B cell (primary cell): ENCODE measurements around the gene LRRK2. TPM values are rescaled to one million over a fixed set of nuclear protein-coding genes. Genes with fewer than 3 reads are reported as not detected.

Experiments
- ATAC-seq: fragments of 200-7000 bp; cut with Tn5 transposase; one replicate; pipeline ENCODE4 v1.10.0; 2021; ENCODE audit warnings: low read depth, mild to moderate bottlenecking, moderate number of reproducible peaks, moderate library complexity
- CTCF ChIA-PET: fragments of 350-600 bp; sonication (Branson Sonifier 250); formaldehyde crosslinking; loops from one replicate; lab custom pipeline; 2021; ENCODE audit warnings: antibody characterized with exemption, inconsistent platforms; lab: Charles Lee
- POLR2A ChIA-PET: fragments of 350-600 bp; sonication (Branson Sonifier 250); formaldehyde crosslinking; loops from one replicate; lab custom pipeline; 2021; ENCODE audit warnings: antibody characterized with exemption; lab: Charles Lee
- DNase-seq: peaks from one replicate; pipeline ENCODE4 v3.0.0; 2013
- H2AFZ ChIP-seq: 2 replicates; pipeline ENCODE4 v1.6.1; 2012; ENCODE audit warnings: mild to moderate bottlenecking, low read depth, low read length; ENCODE audit not compliant: insufficient read depth, poor library complexity, severe bottlenecking
- H3K27ac ChIP-seq, 2 donors: 1 replicate in 1 of 2; 2 replicates in 1 of 2; pipeline ENCODE4 v1.5.1; 2012 to 2013; ENCODE audit warnings: low read length in 2 of 2, mild to moderate bottlenecking in 2 of 2, moderate library complexity in 1 of 2
- H3K27me3 ChIP-seq, 4 experiments: fragments of 200-600 bp in 1 of 4; sonication (generic) in 1 of 4; replicated peaks in 1 of 4; 1 replicate in 2 of 4; 2 replicates in 2 of 4; pipeline versions ENCODE4 v1.6.1 to v1.7.0; 2013 to 2016; ENCODE audit warnings: low read length in 3 of 4, mild to moderate bottlenecking in 2 of 4, mixed read lengths in 1 of 4, moderate library complexity in 1 of 4; ENCODE audit not compliant: insufficient read depth in 4 of 4, control insufficient read depth in 3 of 4; ENCODE audit errors: control extremely low read depth in 1 of 4
- H3K36me3 ChIP-seq, 2 experiments: replicated peaks in 1 of 2; 1 replicate in 1 of 2; 2 replicates in 1 of 2; pipeline versions ENCODE4 v1.6.1 to v1.7.1; 2013; ENCODE audit warnings: low read length in 1 of 2; ENCODE audit not compliant: insufficient read depth in 2 of 2, control insufficient read depth in 1 of 2; ENCODE audit errors: control extremely low read depth in 1 of 2, extremely low read depth in 1 of 2
- H3K4me1 ChIP-seq, 2 donors: fragments of 200-600 bp in 1 of 2; sonication (generic) in 1 of 2; 1 replicate in 1 of 2; 2 replicates in 1 of 2; pipeline versions ENCODE4 v1.5.1 to v1.6.1; 2013 to 2017; ENCODE audit warnings: low read length in 2 of 2; ENCODE audit not compliant: control insufficient read depth in 2 of 2, insufficient read depth in 2 of 2
- H3K4me2 ChIP-seq: replicated peaks from 2 replicates; pipeline ENCODE3; 2012; ENCODE audit warnings: mild to moderate bottlenecking, low read depth, low read length; ENCODE audit not compliant: poor library complexity, severe bottlenecking
- H3K4me3 ChIP-seq, 5 experiments: fragments of 200-600 bp in 1 of 5; sonication (generic) in 1 of 5; 1 replicate in 3 of 5; 2 replicates in 2 of 5; pipeline versions ENCODE4 v1.5.1 to v1.7.0; 2011 to 2016; ENCODE audit warnings: low read length in 4 of 5, mild to moderate bottlenecking in 4 of 5, low read depth in 2 of 5, control low read depth in 1 of 5, moderate library complexity in 1 of 5; ENCODE audit not compliant: insufficient read depth in 1 of 5; ENCODE audit errors: control extremely low read depth in 1 of 5, extremely low read depth in 1 of 5
- H3K79me2 ChIP-seq: fragments of 200-600 bp; sonication (generic); one replicate; pipeline ENCODE4 v1.6.0; 2016; ENCODE audit warnings: low read length; ENCODE audit not compliant: control insufficient read depth, insufficient read depth
- H3K9ac ChIP-seq: fragments of 200-600 bp; sonication (generic); 2 replicates; pipeline ENCODE4 v1.6.1; 2017; ENCODE audit warnings: mild to moderate bottlenecking, low read length, moderate library complexity
- H3K9me3 ChIP-seq, 3 donors: one replicate each; pipeline versions ENCODE4 v1.6.1 to v1.7.1; 2013; ENCODE audit warnings: low read length in 2 of 3; ENCODE audit not compliant: control insufficient read depth in 2 of 3, insufficient read depth in 1 of 3; ENCODE audit errors: control extremely low read depth in 1 of 3
- H4K20me1 ChIP-seq: 2 replicates; pipeline ENCODE4 v1.6.0; 2012; ENCODE audit warnings: mild to moderate bottlenecking, low read length; ENCODE audit not compliant: insufficient read depth, control insufficient read depth, poor library complexity, severe bottlenecking
- H3K27ac Mint-ChIP-seq: one replicate; pipeline ENCODE4 v1.8.0; 2021; ENCODE audit warnings: mixed read lengths
- H3K27me3 Mint-ChIP-seq: one replicate; pipeline ENCODE4 v1.8.0; 2021; ENCODE audit warnings: mixed read lengths
- H3K4me1 Mint-ChIP-seq: one replicate; pipeline ENCODE4 v1.8.0; 2021; ENCODE audit warnings: mixed read lengths
- H3K4me3 Mint-ChIP-seq: one replicate; pipeline ENCODE4 v1.8.0; 2021; ENCODE audit warnings: mixed read lengths
- H3K9me3 Mint-ChIP-seq: one replicate; pipeline ENCODE4 v1.8.0; 2022; ENCODE audit warnings: mixed read lengths; ENCODE audit not compliant: insufficient read depth
- EZH2 ChIP-seq: IDR thresholded peaks from 2 replicates; pipeline ENCODE4 v1.6.1; 2012; ENCODE audit warnings: borderline replicate concordance, low read depth, mild to moderate bottlenecking, moderate library complexity, low read length; ENCODE audit not compliant: insufficient read depth, poor library complexity, severe bottlenecking
- WGBS: methylation state at CpG from one replicate; pipeline ENCODE4 v1.1.5; 2013; ENCODE audit warnings: missing lambda C conversion rate; ENCODE audit not compliant: insufficient coverage; 5-methylcytosine and 5-hydroxymethylcytosine counted together
- intact Hi-C: fragments of 100-400 bp; cut with micrococcal nuclease; formaldehyde crosslinking; loops from one replicate; pipeline ENCODE4 v1.10.0; 2022
- polyA plus RNA-seq: library from polyadenylated mRNA; depleted of rRNA; stranded (reverse); fragments of >200 nt; gene quantifications from 2 replicates; pipeline ENCODE4 v1.2.3, GENCODE V29; 2012
- total RNA-seq, 2 donors: library from RNA; stranded (reverse); fragments of 120-200 nt in 1 of 2; gene quantifications; 1 replicate in 1 of 2; 2 replicates in 1 of 2; pipeline versions ENCODE4 v1.2.3 to v1.2.4, GENCODE V29; 2013 to 2022
- TF ChIP-seq, protein P1 (sequence below): fragments of 200-600 bp; IDR thresholded peaks from one replicate; pipeline ENCODE4 v1.8.0; 2022; ENCODE audit warnings: antibody characterized with exemption, mild to moderate bottlenecking

LRRK2 gene
- total and polyA plus RNA-seq, 2 donors (not counting 1 experiment from before 2014, with no cell fraction given), result 14.1 to 60.2 TPM

DNA sequence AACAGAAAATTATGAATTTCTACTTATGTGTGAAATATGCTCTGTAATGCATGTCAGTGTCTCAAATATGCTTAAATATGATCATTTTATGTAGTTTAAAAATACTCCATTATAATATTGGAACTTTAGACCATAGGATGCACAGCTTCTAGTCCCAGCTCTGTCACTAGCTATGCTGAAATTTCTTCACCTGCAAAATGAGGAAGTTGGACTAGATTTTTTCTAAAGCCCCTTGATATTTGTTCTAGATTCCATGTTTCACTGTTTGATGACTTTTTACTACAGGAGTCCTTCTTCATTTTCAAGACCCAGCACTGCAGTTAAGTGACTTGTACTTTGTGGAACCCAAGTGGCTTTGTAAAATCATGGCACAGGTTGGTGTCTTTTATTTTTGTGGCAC lies 90.1 kb downstream of the LRRK2 start:
- Mint-ChIP-seq H3K4me1 (peaks cover 26% of the 10 kb centered on the region), H3K4me3 (peak overlapping the region; percentile 6), H3K9me3 (peaks cover 2% of the 10 kb centered on the region), H3K27ac (peak overlapping the region; percentile 79), H3K27me3 (no peaks in the 10 kb centered on the region)
- ChIA-PET CTCF (interaction anchor here (0.9 to 8.0 kb wide), 14 partner anchors 10 to 304 kb away, joined by 3 to 195 read pairs (median 6); partner anchors contain the start of genes LRRK2 and SLC2A13), POLR2A (no interaction called here)
- no peak overlapping the region for H3K4me2 ChIP-seq
- no peak overlapping the region for H3K4me3 ChIP-seq
- peaks cover 3 to 35% of the 10 kb centered on the region in 2 experiments for H3K36me3 ChIP-seq
- H3K9ac ChIP-seq, result no peak overlapping the region
- H4K20me1 ChIP-seq, result no peaks in the 10 kb centered on the region
- intact Hi-C loops, result loop anchor here (2.0 to 5.0 kb wide), 3 partner anchors 53 to 90 kb away; partner anchors contain the start of gene LRRK2
- no peak overlapping the region for H3K27ac ChIP-seq
- H3K4me1 ChIP-seq, result peaks cover 13 to 15% of the 10 kb centered on the region in 2 donors
- DNase-seq (peak; percentile 37), ATAC-seq (peak; percentile 45)
- no peaks in the 10 kb centered on the region for H3K27me3 ChIP-seq
- no peaks in the 10 kb centered on the region for H3K79me2 ChIP-seq
- H2AFZ ChIP-seq, result no peak overlapping the region
- TF ChIP-seq EZH2, result no peak
- TF ChIP-seq, protein P1, sequence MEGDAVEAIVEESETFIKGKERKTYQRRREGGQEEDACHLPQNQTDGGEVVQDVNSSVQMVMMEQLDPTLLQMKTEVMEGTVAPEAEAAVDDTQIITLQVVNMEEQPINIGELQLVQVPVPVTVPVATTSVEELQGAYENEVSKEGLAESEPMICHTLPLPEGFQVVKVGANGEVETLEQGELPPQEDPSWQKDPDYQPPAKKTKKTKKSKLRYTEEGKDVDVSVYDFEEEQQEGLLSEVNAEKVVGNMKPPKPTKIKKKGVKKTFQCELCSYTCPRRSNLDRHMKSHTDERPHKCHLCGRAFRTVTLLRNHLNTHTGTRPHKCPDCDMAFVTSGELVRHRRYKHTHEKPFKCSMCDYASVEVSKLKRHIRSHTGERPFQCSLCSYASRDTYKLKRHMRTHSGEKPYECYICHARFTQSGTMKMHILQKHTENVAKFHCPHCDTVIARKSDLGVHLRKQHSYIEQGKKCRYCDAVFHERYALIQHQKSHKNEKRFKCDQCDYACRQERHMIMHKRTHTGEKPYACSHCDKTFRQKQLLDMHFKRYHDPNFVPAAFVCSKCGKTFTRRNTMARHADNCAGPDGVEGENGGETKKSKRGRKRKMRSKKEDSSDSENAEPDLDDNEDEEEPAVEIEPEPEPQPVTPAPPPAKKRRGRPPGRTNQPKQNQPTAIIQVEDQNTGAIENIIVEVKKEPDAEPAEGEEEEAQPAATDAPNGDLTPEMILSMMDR, result no peak
- no peaks in the 10 kb centered on the region for H3K9me3 ChIP-seq

DNA sequence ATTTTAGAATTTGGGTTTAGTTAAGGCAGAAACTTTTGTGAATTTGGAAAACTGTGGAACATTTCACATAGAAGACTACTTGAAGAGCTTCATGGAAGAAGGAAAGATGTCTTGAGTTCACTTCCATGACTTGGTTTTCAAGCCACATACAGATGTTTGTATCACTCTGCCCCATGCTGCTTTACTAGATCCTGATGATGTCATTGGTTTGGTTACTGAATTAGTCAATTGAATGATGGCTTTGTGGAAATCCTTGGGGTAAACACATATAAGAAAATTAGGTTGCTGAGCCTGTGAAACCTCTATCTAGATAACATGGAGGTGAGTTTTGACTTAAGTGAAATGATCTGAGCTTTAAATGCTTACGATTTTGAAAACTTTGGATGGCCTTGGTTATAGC lies 90.6 kb downstream of the LRRK2 start:
- Histone ChIP-seq H2AFZ (no peak overlapping the region), H3K4me2 (no peak overlapping the region), H3K4me1 (peaks cover 13 to 15% of the 10 kb centered on the region in 2 donors), H3K9ac (no peak overlapping the region), H4K20me1 (no peaks in the 10 kb centered on the region), H3K9me3 (no peaks in the 10 kb centered on the region), H3K4me3 (no peak overlapping the region), H3K36me3 (peaks cover 3 to 35% of the 10 kb centered on the region in 2 experiments), H3K27ac (no peak overlapping the region), H3K27me3 (no peaks in the 10 kb centered on the region), H3K79me2 (no peaks in the 10 kb centered on the region)
- TF ChIP-seq EZH2, result no peak
- TF ChIP-seq, protein P1, result no peak
- Mint-ChIP-seq H3K4me3 (peak overlapping the region; percentile 6), H3K27me3 (no peaks in the 10 kb centered on the region), H3K27ac (peak overlapping the region; percentile 79), H3K4me1 (peaks cover 26% of the 10 kb centered on the region), H3K9me3 (peaks cover 2% of the 10 kb centered on the region)
- no CpG with 5 or more reads among the region's 1 CpG for WGBS
- POLR2A ChIA-PET, result no interaction called here
- ATAC-seq, result no peak
- DNase-seq, result no peak
- CTCF ChIA-PET, result interaction anchor here (1.2 to 8.0 kb wide), 11 partner anchors 10 to 305 kb away, joined by 3 to 195 read pairs (median 7); partner anchors contain the start of gene SLC2A13
- intact Hi-C loops, result loop anchor here (2.0 kb wide), 1 partner anchor 91 kb away; the partner anchor contains the start of gene LRRK2
